T-cell (primary cell): ENCODE results near the gene PRF1. TPM values are rescaled to one million over a fixed set of nuclear protein-coding genes. Genes with fewer than 3 reads are reported as not detected.

Experiments
- total RNA-seq, 35 experiments: library from RNA in 6 of 35; stranded (reverse) in 6 of 35; fragments of 120-200 nt in 1 of 35; gene quantifications; one replicate each; pipeline versions ENCODE4 v1.2.1 to v1.2.4 and lab custom pipeline; 2013 to 2026

Gene PRF1
- total RNA-seq, 5 donors from 2014 or later (not counting 1 experiment from before 2014, with no cell fraction given) = 32.6 to 146 (median 63.0) TPM

Other genes with a start within 250 kb of the PRF1 start
- gene LRRC20, start 220.1 kb downstream of the PRF1 start, total RNA-seq = 1 to 10 TPM; 2.5 to 3.9 (median 3.7) TPM
- 10 to 100 TPM; 39.9 to 47.7 (median 42.6) TPM for gene EIF4EBP2, start 198.6 kb downstream of the PRF1 start, total RNA-seq
- not detected for gene NODAL, start 161.1 kb downstream of the PRF1 start, total RNA-seq
- under 1 TPM; 0.10 to 0.38 (median 0.13) TPM for gene PALD1, start 124.0 kb downstream of the PRF1 start, total RNA-seq
- under 1 TPM in 4 of 5 donors, not detected in 1; 0.09 to 0.13 (median 0.10) TPM for gene ADAMTS14, start 69.8 kb upstream of the PRF1 start, total RNA-seq
- gene TBATA, start 182.6 kb upstream of the PRF1 start, total RNA-seq = not detected
- 10 to 100 TPM; 25.0 to 36.8 (median 27.9) TPM for gene SGPL1, start 213.2 kb upstream of the PRF1 start, total RNA-seq